Measurements from ENCODE around the gene C19orf73. TPM values are rescaled to one million over a fixed set of nuclear protein-coding genes. Genes with fewer than 3 reads are reported as not detected.

C19orf73 gene
- total RNA-seq, 1 donor from 2014 or later, result 1.0 TPM

DNA sequence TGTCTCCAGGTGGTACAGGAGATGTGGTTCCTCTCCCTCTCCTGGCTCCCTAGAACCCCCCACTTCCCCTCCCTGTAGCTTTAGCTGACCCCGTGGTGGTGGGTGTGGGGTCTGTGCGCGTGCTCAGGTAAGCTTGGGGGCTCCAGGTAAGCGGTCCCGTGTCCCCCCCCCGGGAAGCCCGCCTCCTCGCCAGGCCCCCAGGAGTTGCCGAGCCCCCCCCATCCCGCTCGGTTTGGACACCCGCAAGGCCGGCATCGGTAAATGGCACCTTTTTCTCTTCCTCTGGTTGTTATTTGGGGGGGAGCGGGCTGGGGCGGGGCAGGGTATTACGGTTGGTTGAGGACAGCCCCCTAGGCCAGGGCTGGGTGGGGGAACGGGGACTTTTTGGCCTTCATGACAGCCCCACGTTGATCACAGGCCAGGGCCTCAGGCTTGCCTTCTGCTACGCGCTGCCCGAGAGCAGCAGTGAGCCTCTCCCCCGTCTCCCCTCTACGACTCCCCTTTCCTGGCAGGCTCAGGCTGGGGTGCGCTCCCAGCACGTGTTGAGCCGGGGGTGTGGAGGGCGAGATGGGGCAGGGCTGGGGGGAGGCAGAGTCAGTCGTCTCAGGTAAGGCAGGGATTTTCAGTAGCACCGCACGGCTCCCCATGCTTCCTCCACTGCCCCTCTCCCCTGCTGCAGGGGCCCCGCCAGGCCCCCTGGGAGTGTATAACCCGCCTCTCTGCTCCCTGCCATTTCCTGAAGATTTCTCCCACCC lies 15.4 kb downstream of the C19orf73 start:
- peaks cover 10% of the 10 kb centered on the region for H3K4me1 Mint-ChIP-seq
- DNase-seq (ENCODE audit: low read depth, low spot score), result no peak
- H3K4me3 Mint-ChIP-seq, result no peak overlapping the region
- peaks cover 3% of the 10 kb centered on the region for H3K27me3 Mint-ChIP-seq (ENCODE audit: low read depth)
- H3K36me3 Mint-ChIP-seq (ENCODE audit: low read depth), result peaks cover 24% of the 10 kb centered on the region
- no peak for TF ChIP-seq CTCF (conservative IDR thresholded peaks at IDR 0.05)
- no peaks in the 10 kb centered on the region for H3K9me3 Mint-ChIP-seq
- no peak overlapping the region for H3K27ac Mint-ChIP-seq (ENCODE audit: unreplicated experiment)

- DNase-seq (ENCODE audit: low read depth, low spot score), result no peak
- Mint-ChIP-seq H3K27ac (ENCODE audit: unreplicated experiment) (peak overlapping the region; percentile 62), H3K4me3 (no peak overlapping the region), H3K36me3 (ENCODE audit: low read depth) (peaks cover 30% of the 10 kb centered on the region), H3K27me3 (ENCODE audit: low read depth) (peaks cover 3% of the 10 kb centered on the region), H3K9me3 (no peaks in the 10 kb centered on the region), H3K4me1 (peaks cover 17% of the 10 kb centered on the region)
- no peak for TF ChIP-seq CTCF (conservative IDR thresholded peaks at IDR 0.05)
These were observed 16.6 kb downstream of the C19orf73 start for GRCh38 chr19:49102303-49102702.

GRCh38 chr19:49101160-49101559 lies 17.8 kb downstream of the C19orf73 start:
- Mint-ChIP-seq H3K36me3 (ENCODE audit: low read depth) (peaks cover 23% of the 10 kb centered on the region), H3K27me3 (ENCODE audit: low read depth) (no peaks in the 10 kb centered on the region), H3K9me3 (no peaks in the 10 kb centered on the region), H3K4me1 (peaks cover 13% of the 10 kb centered on the region), H3K27ac (ENCODE audit: unreplicated experiment) (no peak overlapping the region), H3K4me3 (peak overlapping the region; percentile 54)
- DNase-seq (ENCODE audit: low read depth, low spot score), result no peak
- TF ChIP-seq CTCF (conservative IDR thresholded peaks at IDR 0.05), result no peak

- TF ChIP-seq CTCF (conservative IDR thresholded peaks at IDR 0.05), result no peak
- no peaks in the 10 kb centered on the region for H3K9me3 Mint-ChIP-seq
- DNase-seq (ENCODE audit: low read depth, low spot score), result no peak
- no peaks in the 10 kb centered on the region for H3K27me3 Mint-ChIP-seq (ENCODE audit: low read depth)
- H3K27ac Mint-ChIP-seq (ENCODE audit: unreplicated experiment), result no peak overlapping the region
- no peak overlapping the region for H3K4me3 Mint-ChIP-seq
- peaks cover 13% of the 10 kb centered on the region for H3K4me1 Mint-ChIP-seq
- peaks cover 23% of the 10 kb centered on the region for H3K36me3 Mint-ChIP-seq (ENCODE audit: low read depth)
These were observed 20.1 kb downstream of the C19orf73 start for GRCh38 chr19:49098795-49099194.

- Mint-ChIP-seq H3K36me3 (ENCODE audit: low read depth) (peaks cover 23% of the 10 kb centered on the region), H3K4me1 (peaks cover 13% of the 10 kb centered on the region), H3K27ac (ENCODE audit: unreplicated experiment) (no peak overlapping the region), H3K9me3 (no peaks in the 10 kb centered on the region), H3K4me3 (peak overlapping the region; percentile 61), H3K27me3 (ENCODE audit: low read depth) (no peaks in the 10 kb centered on the region)
- DNase-seq (ENCODE audit: low read depth, low spot score), result peak; percentile 79
- TF ChIP-seq CTCF (conservative IDR thresholded peaks at IDR 0.05), result peak; percentile 99
These were observed 21.3 kb downstream of the C19orf73 start for GRCh38 chr19:49097453-49098288.

Data from neural crest cell (in vitro differentiated cells).